Measurements from ENCODE around the gene KLF11. TPM values are rescaled to one million over a fixed set of nuclear protein-coding genes. Genes with fewer than 3 reads are reported as not detected.

KLF11 gene
- total and polyA plus RNA-seq, 2 of the 8 experiments (the other 6 are each of a cell fraction or from before 2014, with no cell fraction given): 6.4 to 10.1 TPM

DNA sequence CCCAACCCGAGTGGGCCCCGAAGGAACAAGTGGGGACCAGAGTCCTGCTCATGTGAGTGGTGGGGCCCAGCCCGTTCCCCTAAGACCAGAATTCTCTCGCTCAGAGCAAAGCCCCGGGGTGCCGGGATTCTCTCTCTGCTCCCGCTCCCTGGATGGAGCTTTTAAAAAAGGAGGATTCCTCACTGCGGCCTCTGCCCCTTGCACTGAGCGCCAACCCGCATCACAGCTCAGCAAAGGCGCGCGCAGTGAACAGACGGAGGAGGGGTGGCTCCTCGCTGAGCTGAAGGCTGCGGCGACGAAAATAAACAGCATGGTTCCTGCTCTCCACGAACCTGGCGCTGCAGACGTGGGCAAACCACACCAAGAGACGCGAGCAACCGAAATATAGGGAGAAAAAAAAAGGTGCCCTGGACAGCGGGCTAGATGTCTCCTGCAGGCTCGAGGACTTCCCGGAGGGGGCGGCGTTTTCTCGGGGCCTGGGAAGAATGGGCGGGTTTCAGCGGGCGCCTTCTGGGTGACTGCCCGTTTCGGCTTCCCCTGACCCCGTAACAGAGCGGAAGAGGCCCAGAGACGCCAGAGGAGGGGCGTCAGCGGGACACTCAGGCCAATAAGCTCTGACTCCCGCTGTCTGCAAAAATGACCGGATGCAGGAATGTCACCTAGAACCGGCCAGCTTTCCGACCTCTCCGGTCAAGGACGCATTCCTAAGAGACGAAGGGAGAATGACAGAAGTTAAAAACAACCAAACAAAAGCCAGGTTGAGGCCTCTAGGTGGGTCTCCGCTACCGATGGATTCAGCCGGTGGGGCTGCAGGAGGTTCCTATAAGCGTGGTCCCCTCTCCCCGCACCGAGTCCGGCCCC is 819 bp upstream of the KLF11 start (continued):
- TF ChIP-seq, protein P1, sequence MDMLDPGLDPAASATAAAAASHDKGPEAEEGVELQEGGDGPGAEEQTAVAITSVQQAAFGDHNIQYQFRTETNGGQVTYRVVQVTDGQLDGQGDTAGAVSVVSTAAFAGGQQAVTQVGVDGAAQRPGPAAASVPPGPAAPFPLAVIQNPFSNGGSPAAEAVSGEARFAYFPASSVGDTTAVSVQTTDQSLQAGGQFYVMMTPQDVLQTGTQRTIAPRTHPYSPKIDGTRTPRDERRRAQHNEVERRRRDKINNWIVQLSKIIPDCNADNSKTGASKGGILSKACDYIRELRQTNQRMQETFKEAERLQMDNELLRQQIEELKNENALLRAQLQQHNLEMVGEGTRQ (IDR thresholded peaks at IDR 0.05; ENCODE audit: low read length): no peak
- TF ChIP-seq RXRA (IDR thresholded peaks at IDR 0.05; ENCODE audit: insufficient read depth, low read depth, low read length) (no peak), SIRT6 (IDR thresholded peaks at IDR 0.05; ENCODE audit: low read length) (no peak), KDM5A (IDR thresholded peaks at IDR 0.05; ENCODE audit: low read length) (no peak), BACH1 (IDR thresholded peaks at IDR 0.05; ENCODE audit: low read length) (no peak), SIX5 (IDR thresholded peaks at IDR 0.05; ENCODE audit: low read depth, low read length) (no peak), TAF1 (IDR thresholded peaks at IDR 0.05; ENCODE audit: low read depth, low read length) (peak; percentile 62; the same call in 1 of the 2 replicates), POLR2A (IDR thresholded peaks at IDR 0.05; ENCODE audit: control extremely low read depth in 1 of 2, low read depth in 2 of 2, low read length in 2 of 2) (peak in 1 of 2 experiments; percentile 46; a peak in 1 of 3 replicates)
- TF ChIP-seq, protein P2, sequence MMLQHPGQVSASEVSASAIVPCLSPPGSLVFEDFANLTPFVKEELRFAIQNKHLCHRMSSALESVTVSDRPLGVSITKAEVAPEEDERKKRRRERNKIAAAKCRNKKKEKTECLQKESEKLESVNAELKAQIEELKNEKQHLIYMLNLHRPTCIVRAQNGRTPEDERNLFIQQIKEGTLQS (IDR thresholded peaks at IDR 0.05; ENCODE audit: insufficient read depth, low read depth, low read length): no peak
